HG02840 (cell line): ENCODE measurements around the gene IGSF21.

Experiments
- ATAC-seq: cut with Tn5 transposase; IDR thresholded peaks from one replicate; pipeline ENCODE4 v1.9.1; 2021; ENCODE audit warnings: mild to moderate bottlenecking, moderate library complexity, moderate number of reproducible peaks; ENCODE audit not compliant: unreplicated experiment, low FRiP score

Gene IGSF21

GRCh38 chr1:18384471-18384870 lies 276.9 kb downstream of the IGSF21 start:
- ATAC-seq, result no peak

GRCh38 chr1:18385239-18385790 lies 277.7 kb downstream of the IGSF21 start:
- ATAC-seq, result no peak

DNA sequence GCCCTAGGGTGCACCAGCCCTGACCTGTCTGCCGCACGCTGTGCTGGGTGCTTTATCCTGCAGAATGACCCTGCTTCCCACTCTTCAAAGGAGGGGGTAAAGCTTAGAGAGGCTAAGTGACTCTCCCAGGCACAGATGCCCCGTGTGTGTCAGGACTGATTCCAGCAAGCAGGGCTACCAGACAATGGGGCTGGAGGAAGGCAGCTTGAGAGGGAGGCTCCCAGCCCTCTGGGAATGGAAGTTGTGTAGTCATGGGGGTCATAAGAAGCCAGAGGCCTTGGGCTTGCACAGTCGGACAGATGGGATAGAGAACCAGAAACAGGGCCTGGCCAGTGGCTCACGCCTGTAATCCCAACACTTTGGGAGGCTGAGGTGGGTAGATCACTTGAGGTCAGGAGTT lies 279.0 kb downstream of the IGSF21 start:
- ATAC-seq, result no peak

GRCh38 chr1:18387307-18387706 lies 279.7 kb downstream of the IGSF21 start:
- no peak for ATAC-seq

- ATAC-seq, result no peak
Observed at GRCh38 chr1:18390953-18391352, 283.4 kb downstream of the IGSF21 start.

DNA sequence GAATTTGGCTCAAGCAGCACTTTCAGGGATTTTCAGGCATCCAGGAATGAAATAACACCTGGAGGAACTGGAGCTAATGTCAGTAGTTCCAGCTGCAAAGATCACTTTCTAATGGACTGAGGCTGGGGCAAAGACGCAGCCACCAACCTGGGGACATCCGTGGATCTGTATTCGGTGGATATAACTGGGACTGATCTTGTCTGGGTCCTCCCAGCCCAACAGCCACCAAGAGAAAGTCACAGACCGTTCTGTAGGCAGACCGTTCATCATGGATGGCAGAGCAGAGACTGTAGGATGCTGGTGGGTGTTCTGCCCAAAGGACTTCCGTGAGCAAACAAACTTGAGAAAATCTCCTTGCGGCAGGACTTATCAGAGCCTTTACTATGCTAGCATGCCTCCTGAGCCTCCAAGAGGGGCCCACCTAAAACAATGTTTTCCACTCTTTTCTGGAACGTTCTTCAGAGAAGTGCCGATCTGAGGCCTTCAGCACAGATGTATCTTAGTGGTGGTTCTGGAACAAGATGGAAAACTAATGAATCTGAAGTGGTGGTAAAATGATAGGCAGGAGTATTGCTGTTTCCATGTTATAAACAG lies 287.1 kb downstream of the IGSF21 start:
- no peak for ATAC-seq

- ATAC-seq, result no peak
Observed at GRCh38 chr1:18396247-18396980, 288.8 kb downstream of the IGSF21 start.

DNA sequence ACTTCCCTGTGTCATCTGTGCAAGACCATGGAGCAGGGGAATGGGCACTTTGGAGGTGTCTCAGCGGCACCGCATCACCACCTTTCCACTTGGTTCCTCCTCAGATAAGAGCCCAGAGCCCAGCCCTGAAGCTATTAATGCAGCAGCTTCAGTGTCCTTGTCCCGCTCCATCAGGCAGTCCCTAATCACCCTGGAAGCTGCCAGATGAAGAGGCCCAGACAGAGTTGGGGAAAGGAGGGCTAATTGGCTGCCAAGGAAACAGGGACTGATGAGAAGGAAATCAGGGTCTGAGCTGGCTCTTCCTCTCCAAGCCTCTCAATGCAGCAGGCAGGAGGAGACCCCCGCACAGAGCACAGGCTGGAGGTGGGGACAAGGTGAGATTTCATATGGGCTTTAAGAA lies 290.0 kb downstream of the IGSF21 start:
- no peak for ATAC-seq

DNA sequence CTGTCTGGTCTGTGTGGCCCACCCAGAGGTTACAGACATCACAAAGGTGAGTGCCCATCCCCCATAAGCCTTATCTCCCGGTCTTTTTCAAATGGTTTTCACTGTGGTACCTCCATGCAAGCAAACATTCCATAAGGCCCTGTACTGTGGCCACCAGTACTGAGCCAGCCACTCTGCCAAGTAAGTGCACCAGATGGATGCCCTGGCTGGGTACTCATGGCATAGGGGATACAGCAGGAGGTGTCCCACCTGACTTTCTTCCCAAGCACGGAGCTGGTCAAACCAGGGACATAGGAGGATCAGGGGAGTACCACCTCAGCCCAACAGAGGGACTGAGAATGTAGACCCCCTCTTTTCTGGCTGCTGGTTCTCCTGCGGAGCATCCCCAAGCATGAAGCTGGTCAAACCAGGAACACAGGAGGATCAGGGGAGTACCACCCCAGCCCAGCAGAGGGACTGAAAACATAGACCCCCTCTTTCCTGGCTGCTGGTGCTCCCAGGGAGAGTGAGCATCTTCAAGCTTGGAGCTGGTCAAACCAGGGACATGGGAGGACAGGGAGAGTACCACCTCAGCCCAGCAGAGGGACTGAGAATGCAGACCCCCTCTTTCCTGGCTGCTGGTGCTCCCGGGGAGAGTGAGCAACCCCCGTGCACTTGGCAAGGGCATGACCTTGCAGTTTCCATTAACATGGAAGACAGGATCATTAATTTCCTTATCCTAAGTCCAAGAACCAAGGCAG lies 291.4 kb downstream of the IGSF21 start:
- ATAC-seq, result no peak

- no peak for ATAC-seq
Observed at GRCh38 chr1:18400347-18401102, 292.9 kb downstream of the IGSF21 start.

- ATAC-seq, result no peak
Observed at GRCh38 chr1:18401921-18402320, 294.3 kb downstream of the IGSF21 start.

DNA sequence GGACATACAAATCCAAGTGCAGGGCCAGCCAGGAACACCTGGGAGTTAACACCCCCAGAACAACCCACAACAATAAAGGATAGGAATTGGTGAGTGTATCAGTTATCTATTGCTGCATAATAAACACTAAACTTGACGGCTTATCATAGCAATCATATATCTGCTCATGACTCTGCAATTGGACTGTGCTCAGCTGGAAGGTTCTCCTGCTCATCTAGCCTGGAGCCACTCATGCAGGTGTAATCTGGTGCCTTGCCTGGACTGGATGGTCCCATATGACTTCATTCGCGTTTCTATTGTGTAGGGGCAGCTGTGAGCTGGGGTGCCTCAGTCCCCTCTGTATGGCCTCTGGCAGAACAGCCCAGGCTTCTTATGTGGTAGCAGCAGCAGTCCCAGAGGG lies 296.9 kb downstream of the IGSF21 start:
- ATAC-seq, result no peak

DNA sequence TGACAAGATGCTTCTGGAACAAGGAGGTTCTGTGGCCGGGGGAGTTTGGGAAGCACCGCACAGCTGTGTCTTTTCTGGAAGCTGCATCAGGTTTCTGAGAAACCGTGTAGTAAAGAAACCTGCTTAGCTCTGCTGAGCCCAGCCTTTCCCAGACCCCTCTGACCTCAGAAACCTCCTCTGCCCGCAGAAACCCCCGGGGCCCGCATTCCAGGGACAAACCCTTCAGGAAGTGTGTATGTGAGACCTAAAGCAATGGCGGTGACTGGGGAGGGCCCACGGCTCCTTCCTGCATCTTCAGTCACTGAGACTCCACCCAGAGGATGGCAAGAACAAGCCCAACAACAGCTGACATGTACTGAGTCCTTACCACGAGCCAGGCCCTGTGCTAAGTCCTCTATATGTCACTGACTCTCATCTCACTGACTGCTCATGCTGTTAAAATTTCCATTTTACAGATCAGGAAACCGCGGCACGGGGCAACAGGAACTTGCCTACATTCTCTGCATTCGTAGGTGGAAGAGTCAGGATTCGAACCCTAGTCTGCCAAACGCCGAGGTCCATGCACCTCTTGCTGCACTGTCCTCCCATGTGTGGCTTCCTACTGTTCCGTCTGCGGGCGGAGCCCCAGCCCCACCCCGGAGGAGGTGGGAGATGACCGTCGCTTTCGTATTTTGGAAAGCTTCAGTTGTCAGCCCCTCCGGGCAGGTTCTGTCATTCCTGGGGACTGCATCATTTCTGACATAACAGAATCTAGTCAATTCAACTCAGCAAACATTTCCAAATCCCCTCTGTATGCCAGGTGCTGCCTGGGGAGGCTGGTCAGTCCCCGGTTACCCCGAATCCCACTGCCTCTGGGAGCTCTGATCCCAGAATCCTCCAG lies 299.8 kb downstream of the IGSF21 start:
- ATAC-seq, result no peak

GRCh38 chr1:18408656-18409370 lies 301.2 kb downstream of the IGSF21 start:
- no peak for ATAC-seq

- no peak for ATAC-seq
Observed at GRCh38 chr1:18409609-18410237, 302.1 kb downstream of the IGSF21 start.

DNA sequence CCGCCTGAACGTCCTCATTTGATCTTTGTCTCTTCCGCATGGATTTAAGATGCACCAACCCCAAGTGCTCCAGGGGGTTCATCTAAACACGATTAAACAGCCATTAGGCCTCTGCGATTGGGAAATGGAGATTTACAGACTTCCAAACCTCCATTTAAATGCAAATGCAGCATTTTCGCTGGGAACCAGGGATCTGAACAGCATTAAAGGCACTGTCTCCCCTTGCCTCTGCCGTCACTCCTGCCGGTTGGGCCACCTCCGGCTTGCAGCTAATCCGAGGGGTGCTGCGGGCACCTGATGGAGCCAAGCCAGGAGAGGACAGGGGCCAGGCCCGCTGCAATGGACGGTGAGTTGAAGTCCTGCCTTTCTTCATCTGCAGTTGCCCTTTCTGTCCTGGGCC lies 302.8 kb downstream of the IGSF21 start:
- no peak for ATAC-seq

GRCh38 chr1:18411321-18411720 lies 303.7 kb downstream of the IGSF21 start:
- ATAC-seq, result no peak

DNA sequence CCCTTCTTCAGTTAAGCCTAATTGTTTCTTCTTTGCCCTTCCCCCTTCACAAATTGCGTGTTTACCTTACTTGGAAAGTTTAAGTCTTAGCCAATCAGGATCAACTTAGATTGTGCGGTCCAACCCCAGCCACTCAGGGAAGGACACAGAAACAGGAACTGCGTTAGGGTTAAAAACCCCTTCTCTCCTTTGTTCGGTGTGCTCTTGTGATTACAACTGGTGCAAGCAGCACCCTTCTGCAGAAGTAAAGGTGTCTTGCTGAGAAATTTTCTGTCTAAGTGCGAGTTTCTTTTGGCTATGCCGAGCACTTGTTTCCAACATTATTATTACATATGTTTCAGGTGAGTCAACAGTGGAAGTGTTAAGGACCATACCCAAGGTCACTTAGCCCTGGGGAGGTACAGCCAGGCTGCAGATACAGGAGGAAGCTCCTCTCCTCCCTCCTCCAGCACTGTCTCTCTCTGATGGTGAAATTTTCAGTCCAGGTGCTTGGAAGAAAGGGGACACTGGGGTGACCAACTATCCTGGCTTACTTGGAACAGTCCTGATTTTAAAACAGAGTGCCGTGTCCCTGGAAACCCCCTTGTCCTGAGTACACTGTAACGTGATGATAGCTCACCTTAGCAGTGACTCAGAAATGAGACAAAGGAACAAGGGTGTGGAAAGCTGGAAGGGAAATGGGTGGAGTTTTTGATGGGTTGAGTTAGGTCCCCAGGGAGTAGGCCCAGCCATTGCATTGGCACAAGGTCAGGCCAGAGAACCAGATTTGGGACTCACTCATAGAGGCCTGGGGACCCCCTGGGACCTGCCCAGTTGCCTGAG lies 304.4 kb downstream of the IGSF21 start:
- ATAC-seq, result no peak
